ENCODE results near the gene SP100. TPM values are rescaled to one million over a fixed set of nuclear protein-coding genes. Genes with fewer than 3 reads are reported as not detected.

SP100 gene
- total and polyA plus RNA-seq, 2 of the 4 experiments (the other 2 are of a cell fraction) = 50.6 to 69.0 TPM

- Histone ChIP-seq H2BK5ac (ENCODE audit: low read depth, low read length, poor library complexity, severe bottlenecking) (no peak overlapping the region), H3K36me3 (ENCODE audit: control insufficient read depth, insufficient read depth, low read length) (peaks cover 16% of the 10 kb centered on the region), H3K4me3 (ENCODE audit: insufficient read depth, low read depth, low read length) (no peak overlapping the region), H3K79me1 (ENCODE audit: low read depth in 1 of 2, low read length in 2 of 2) (no peaks in the 10 kb centered on the region), H4K8ac (ENCODE audit: low read depth in 2 of 2, low read length in 2 of 2) (no peak overlapping the region), H3K14ac (replicated peaks; ENCODE audit: low read depth, low read length) (no peak overlapping the region), H3K27me3 (ENCODE audit: control insufficient read depth, insufficient read depth, low read length) (no peaks in the 10 kb centered on the region), H2AK9ac (replicated peaks; ENCODE audit: low read depth, low read length, poor library complexity) (no peak overlapping the region), H3K27ac (ENCODE audit: insufficient read depth, low read length) (no peak overlapping the region), H4K91ac (ENCODE audit: insufficient read depth, low read depth, low read length) (no peak overlapping the region), H2BK15ac (ENCODE audit: low read depth, low read length) (no peak overlapping the region), H3K4ac (ENCODE audit: low read depth, low read length) (no peak overlapping the region), H2AFZ (replicated peaks; ENCODE audit: low read length, poor library complexity) (no peak overlapping the region), H3K4me2 (ENCODE audit: low read depth, low read length) (no peak overlapping the region), H3K9me3 (ENCODE audit: control insufficient read depth, insufficient read depth, low read length) (no peaks in the 10 kb centered on the region), H2BK120ac (ENCODE audit: low read depth, low read length) (no peak overlapping the region), H2BK20ac (ENCODE audit: low read depth, low read length) (no peak overlapping the region), H4K20me1 (ENCODE audit: insufficient read depth, low read length) (no peaks in the 10 kb centered on the region), H3K18ac (ENCODE audit: low read depth, low read length) (no peak overlapping the region), H3K56ac (ENCODE audit: extremely low read depth, insufficient read depth, low read length) (no peak overlapping the region), H3K4me1 (ENCODE audit: control insufficient read depth, insufficient read depth, low read length) (no peaks in the 10 kb centered on the region), H3K23ac (ENCODE audit: low read depth, low read length) (no peak overlapping the region), H3K9me1 (ENCODE audit: insufficient read depth, low read length) (peaks cover 5% of the 10 kb centered on the region; the same call in 1 of the 2 replicates), H4K5ac (ENCODE audit: low read depth, low read length) (no peak overlapping the region), H2AK5ac (ENCODE audit: low read depth, low read length) (no peak overlapping the region), H3K9ac (ENCODE audit: low read depth, low read length) (no peak overlapping the region)
- no peak for DNase-seq
- in situ Hi-C loops (cut with MboI; ENCODE audit: low sequenced_read_pairs) = no loop called here
- ChIA-PET CTCF (no interaction called here), POLR2A (ENCODE audit: unreplicated experiment) (no interaction called here)
- no peak for ATAC-seq (ENCODE audit: low read depth)
- TF ChIP-seq MXI1 (IDR thresholded peaks at IDR 0.05; ENCODE audit: borderline replicate concordance, low read depth, low read length) (no peak), NFE2L2 (IDR thresholded peaks at IDR 0.05; ENCODE audit: low read depth, low read length) (no peak), SMC3 (IDR thresholded peaks at IDR 0.05; ENCODE audit: low read depth, low read length) (no peak), MAZ (IDR thresholded peaks at IDR 0.05; ENCODE audit: borderline replicate concordance, low read depth, low read length) (no peak), RFX5 (IDR thresholded peaks at IDR 0.05; ENCODE audit: low read depth, low read length) (no peak), ELK1 (IDR thresholded peaks at IDR 0.05; ENCODE audit: borderline replicate concordance, low read depth, low read length) (no peak), CEBPB (IDR thresholded peaks at IDR 0.05; ENCODE audit: low read depth, low read length) (no peak), BHLHE40 (IDR thresholded peaks at IDR 0.05; ENCODE audit: low read depth, low read length) (no peak), POLR2A (IDR thresholded peaks at IDR 0.05; ENCODE audit: low read depth, low read length) (no peak), MAFK (IDR thresholded peaks at IDR 0.05; ENCODE audit: low read depth, low read length) (no peak), RAD21 (IDR thresholded peaks at IDR 0.05; ENCODE audit: low read length) (no peak), CTCF (conservative IDR thresholded peaks at IDR 0.05; ENCODE audit: low read depth, low read length) (no peak), USF2 (IDR thresholded peaks at IDR 0.05; ENCODE audit: low read depth, low read length) (no peak), RCOR1 (IDR thresholded peaks at IDR 0.05; ENCODE audit: insufficient replicate concordance, low read length) (no peak), FOS (IDR thresholded peaks at IDR 0.05; ENCODE audit: low read depth, low read length) (no peak), CHD1 (IDR thresholded peaks at IDR 0.05; ENCODE audit: low read depth, low read length) (no peak)
- WGBS, 2 experiments (ENCODE audit: extremely low coverage in 2 of 2, insufficient read length in 1 of 2) = 60% methylated on average over 2 of the region's 5 CpGs; no CpG with 5 or more reads in 1 of the 2 experiments
- dilution Hi-C loops (cut with HindIII; ENCODE audit: low sequenced_read_pairs, unreplicated experiment) = no loop called here
- no TSS peak for BruUV-seq (replicated peaks)
- intact Hi-C loops (cut with micrococcal nuclease) = no loop called here
Observed at GRCh38 chr2:230383453-230383852, 32.5 kb upstream of the SP100 start.
